HG02571 (cell line): ENCODE measurements around the gene SNX15.
"Not testable (repeated sequence)": the region's sequence is repeated elsewhere in the genome, so short reads cannot be mapped to it uniquely, and the experiment has no call there.

Experiments used
- ATAC-seq: cut with Tn5 transposase; IDR thresholded peaks from one replicate; pipeline ENCODE4 v1.9.1; 2021; ENCODE audit warnings: mild to moderate bottlenecking, moderate library complexity; ENCODE audit not compliant: unreplicated experiment

SNX15 gene

DNA sequence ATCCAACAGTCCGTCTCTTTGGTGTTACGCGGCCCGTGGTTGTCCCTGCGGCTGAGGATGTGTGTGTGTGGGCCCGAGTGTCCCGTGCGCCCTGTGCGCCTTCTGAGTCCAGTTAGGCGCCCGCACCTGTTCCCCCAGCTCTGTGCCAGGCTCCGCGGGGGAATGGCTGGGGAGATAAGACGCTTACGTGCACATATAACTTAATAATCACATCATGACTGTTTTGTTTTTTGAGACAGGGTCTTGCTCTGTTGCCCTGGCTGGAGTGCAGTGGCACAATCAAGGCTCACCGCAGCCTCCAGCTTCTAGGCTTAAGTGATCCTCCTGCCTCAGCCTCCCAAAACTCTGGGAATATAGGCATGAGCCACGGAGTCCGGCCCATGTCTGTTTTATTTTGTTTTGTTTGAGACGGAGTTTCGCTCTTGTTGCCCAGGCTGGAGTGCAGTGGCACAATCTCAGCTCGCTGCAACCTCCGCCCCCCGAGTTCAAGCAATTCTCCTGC lies 12.5 kb upstream of the SNX15 start:
- ATAC-seq, result no peak

DNA sequence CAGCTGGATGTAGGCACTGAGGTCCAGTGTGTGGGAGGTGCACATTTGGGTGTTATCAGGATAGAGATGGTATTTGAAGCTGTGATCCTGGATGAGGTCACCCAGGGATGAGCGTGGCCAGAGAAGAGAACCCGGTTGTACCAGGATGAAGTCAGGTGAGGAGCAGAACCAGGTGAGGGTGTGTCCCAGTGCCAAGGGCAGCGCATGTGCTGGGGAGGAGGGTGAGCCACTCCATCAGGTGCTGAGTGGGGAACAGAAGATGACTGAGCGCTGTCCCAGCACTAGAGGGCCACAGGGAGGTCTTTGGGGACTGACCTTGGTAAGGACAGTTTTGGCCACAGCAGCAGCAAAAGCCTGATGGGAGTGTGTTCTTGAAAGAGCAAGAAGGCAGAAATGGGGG lies 10.5 kb upstream of the SNX15 start:
- ATAC-seq, result no peak

DNA sequence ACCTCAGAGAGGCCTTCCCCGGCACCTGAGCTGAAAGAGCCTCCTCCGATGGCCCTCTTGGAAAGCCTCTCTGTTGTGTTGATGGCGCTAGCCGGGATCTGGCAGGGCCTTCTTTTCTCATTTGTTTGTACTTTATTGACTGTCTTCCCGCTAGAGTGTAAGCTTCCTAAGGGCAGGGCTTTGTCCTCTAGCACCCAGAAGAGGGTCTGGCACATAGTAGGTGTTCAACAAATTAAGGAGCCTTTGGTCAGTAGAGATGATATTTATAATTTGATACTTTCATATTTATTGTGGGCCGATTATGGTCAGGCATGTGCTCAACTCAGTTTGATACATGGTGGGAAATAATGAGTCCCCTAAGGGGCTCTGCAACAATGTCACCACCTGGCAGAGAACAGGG lies 9.3 kb upstream of the SNX15 start:
- ATAC-seq, result no peak

DNA sequence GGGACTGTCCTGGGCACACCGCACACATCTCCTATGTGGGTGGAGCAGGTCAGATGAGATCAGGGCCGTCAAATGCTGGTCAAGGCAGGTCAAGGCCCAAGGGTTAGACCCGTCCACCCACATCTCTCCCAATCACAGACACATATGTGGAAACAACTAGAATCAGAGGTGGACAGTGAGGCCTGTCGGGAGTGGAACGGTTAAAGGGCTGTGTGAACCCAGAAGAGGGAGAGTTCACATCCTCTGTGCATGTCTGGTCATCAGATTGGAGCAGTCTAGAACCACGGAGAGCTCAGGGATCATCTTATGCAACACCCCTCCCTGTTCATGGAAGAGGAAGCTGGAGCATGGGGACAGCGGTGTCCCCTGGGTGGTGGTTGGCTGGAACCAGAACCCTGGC lies 7.4 kb upstream of the SNX15 start:
- no peak for ATAC-seq

GRCh38 chr11:65021003-65021402 lies 6.2 kb upstream of the SNX15 start:
- no peak for ATAC-seq

DNA sequence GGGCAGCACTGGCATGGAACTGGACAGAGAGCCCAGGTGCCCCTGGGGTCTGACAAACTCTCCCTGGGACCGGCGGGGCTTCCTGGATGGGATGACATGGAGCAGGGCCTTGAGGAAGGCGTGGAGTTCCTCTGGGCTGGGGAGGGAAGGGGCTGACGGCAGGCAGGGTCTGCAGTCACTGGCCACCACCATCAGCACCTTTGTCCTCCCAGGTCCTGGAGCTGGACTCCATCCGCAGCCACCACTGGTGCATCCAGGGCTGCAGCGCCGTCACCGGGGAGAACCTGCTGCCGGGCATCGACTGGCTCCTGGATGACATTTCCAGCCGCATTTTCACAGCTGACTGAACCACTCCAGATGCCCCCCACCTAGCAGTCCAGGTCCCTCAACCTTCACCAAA lies 5.7 kb upstream of the SNX15 start:
- ATAC-seq, result no peak

DNA sequence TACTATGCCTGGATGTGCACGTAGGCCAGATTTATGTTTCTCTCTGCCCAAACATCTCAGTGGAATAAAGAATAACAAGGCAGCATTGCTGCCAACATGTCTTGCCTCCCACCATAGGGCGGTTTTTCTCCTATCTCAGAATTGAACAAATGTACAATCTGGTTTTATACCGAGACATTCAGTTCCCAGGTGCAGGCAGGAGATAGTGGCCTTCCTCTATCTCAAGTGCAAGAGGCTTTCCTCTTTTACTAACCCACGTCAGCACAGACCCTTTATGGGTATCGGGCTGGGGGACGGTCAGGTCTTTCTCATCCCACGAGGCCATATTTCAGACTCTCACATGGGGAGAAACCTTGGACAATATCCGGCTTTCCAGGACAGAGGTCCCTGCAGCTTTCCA lies 3.7 kb upstream of the SNX15 start:
- ATAC-seq, result not testable (repeated sequence)

DNA sequence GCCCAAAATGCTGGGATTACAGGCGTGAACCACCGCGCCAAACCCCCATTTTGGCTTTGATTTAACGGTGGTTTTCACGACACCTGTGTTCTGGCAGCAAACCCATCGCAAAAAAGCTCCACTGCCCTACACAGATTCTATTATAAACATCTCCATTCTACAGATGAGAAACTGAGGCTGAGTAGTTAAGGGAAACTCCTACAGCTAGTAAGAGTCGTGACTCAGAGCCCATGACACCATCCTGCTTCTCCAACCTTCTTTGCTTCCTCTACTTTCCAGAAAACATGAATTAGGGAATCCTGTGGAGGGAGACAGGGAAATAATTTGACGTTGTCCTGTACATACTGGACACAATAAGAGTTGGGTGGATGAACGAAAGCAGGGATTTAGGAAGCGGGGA lies 429 bp upstream of the SNX15 start:
- ATAC-seq, result no peak

- ATAC-seq, result no peak
Measured at GRCh38 chr11:65032216-65032615, 5.0 kb downstream of the SNX15 start.

- no peak for ATAC-seq
Measured at GRCh38 chr11:65034423-65034822, 7.2 kb downstream of the SNX15 start.

GRCh38 chr11:65035579-65035978 lies 8.3 kb downstream of the SNX15 start:
- no peak for ATAC-seq

DNA sequence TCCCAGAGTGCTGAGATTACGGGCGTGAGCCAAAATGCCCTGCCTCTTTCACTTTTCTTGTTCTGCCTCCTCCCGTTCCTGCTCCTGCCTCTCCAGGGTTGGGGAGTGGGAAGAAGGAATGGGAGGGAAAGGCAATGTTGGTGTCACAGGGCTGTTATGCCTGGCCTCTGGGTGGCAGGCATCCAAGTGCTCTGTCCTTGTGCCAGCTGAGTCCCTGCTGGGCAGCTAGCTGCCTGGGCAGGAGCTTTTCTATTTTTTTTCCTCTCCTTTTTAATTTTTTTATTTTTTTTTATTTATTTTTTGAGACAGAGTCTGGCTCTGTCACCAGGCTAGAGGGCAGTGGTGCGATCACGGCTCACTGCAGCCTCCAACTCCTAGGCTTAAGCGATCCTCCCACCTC lies 9.7 kb downstream of the SNX15 start:
- no peak for ATAC-seq

- ATAC-seq, result no peak
Measured at GRCh38 chr11:65040520-65040846, 13.2 kb downstream of the SNX15 start.

GRCh38 chr11:65040847-65041622 lies 13.8 kb downstream of the SNX15 start, which contains the start of gene SAC3D1:
TSS of gene SAC3D1 (plus strand) at chr11:65041210. CDS start at chr11:65041293, 83 bp downstream.
- peak; percentile 85 for ATAC-seq

DNA sequence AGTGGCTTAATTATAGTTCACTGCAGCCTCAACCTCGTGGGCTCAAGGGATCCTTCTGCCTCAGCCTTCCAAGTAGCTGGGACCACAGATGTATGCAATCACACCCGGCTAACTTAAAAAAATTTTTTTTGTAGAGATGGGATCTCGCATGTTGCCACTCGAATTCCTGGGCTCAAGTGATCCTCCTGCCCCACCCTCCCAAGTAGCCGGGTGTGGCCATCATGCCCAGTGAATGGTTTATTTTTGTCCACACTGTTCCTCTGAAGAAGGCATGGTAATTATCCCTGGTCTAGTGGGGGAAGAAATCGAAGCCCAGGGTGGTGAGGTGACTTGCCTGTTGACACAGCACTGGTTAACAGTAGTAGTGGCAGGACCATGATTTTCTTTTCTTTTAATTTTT lies 15.7 kb downstream of the SNX15 start:
- no peak for ATAC-seq

- no peak for ATAC-seq
Measured at GRCh38 chr11:65043881-65044501, 16.8 kb downstream of the SNX15 start.

DNA sequence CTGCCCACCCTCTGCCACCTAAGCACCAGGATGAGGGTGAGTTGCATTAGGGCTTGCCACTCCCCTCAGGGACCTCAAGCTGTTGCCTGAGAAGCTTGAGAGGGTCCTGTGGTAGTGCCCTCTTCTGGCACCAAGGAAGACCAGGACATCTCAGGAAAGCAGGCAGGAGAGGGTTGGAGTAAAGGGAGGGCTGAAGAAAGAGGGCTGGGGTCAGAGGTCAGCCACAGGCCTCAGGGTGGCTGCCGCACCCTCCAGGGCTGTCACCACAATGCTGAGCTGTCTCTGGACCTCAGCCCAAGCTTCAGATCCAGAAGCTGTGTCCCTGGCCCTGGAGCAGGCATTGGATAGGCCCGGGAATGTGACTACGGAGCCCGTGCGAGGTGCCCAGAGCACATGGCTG lies 17.8 kb downstream of the SNX15 start:
- ATAC-seq, result no peak

DNA sequence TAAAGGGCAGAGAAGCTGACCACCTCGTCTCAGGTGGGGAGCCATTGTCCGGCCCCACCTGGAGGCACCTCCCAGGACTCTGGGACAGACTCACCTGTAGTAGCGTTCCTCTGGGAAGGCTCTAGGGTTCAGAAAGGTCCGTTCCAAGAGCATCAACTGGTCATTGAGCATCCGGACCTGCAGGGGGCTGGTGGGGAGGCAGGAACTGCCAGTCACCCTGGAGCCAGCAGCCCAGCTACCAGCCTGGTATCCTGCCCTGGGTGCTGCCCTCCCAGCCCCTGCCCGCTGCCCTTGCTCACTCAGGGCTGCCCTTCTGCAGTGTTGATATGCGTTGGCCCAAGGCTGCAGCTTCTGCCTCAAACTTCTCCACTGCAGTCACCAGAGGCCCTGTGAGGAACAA lies 18.5 kb downstream of the SNX15 start:
- no peak for ATAC-seq

GRCh38 chr11:65047581-65048422 lies 20.6 kb downstream of the SNX15 start:
- no peak for ATAC-seq

DNA sequence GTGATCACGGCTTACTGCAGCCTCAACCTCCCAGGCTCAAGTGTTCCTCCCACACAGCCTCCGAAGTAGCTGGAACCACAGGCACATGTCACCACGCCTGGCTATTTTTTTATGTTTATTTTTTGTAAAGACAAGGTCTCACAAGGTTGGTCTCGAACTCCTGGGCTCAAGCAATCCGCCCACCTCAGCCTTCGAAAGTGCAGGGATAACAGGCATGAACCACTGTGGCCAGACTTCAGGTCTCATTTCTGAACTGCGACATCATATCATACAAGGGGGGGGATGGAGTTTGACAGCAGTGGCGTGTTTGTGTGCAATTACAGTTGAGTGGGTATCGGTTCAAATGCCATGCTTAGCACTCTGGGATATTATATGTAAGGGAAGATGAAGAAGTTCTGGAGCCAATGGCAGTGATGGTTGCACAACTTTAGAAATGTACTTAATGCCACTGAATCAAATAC lies 24.2 kb downstream of the SNX15 start:
- ATAC-seq, result no peak

- ATAC-seq, result no peak
Measured at GRCh38 chr11:65053827-65054508, 26.7 kb downstream of the SNX15 start.
